Type B pancreatic cell (in vitro differentiated cells): Measurements from ENCODE around the gene UBE2G1. TPM values are rescaled to one million over a fixed set of nuclear protein-coding genes. Genes with fewer than 3 reads are reported as not detected.
A peak's percentile ranks its signal among the peaks of the same experiment; 100 is the strongest.

Experiments used
- DNase-seq: peaks from one replicate; pipeline ENCODE4 v3.0.0; 2021; ENCODE audit warnings: mixed read lengths; ENCODE audit not compliant: unreplicated experiment; ENCODE audit errors: extremely low spot score
- H3K27ac Mint-ChIP-seq: 2 replicates; pipeline ENCODE4 v1.8.0; 2021; ENCODE audit warnings: mild to moderate bottlenecking, mixed read lengths
- H3K27me3 Mint-ChIP-seq: 2 replicates; pipeline ENCODE4 v1.8.0; 2021; ENCODE audit warnings: mixed read lengths
- H3K36me3 Mint-ChIP-seq: 2 replicates; pipeline ENCODE4 v1.8.0; 2021; ENCODE audit warnings: mixed read lengths
- H3K4me1 Mint-ChIP-seq: one replicate; pipeline ENCODE4 v1.8.0; 2021; ENCODE audit warnings: mixed read lengths; ENCODE audit not compliant: unreplicated experiment
- H3K4me3 Mint-ChIP-seq: 2 replicates; pipeline ENCODE4 v1.8.0; 2021; ENCODE audit warnings: mild to moderate bottlenecking, mixed read lengths
- H3K9me3 Mint-ChIP-seq: 2 replicates; pipeline ENCODE4 v1.8.0; 2021; ENCODE audit warnings: mixed read lengths
- total RNA-seq: library from RNA; stranded (reverse); gene quantifications from 2 replicates; pipeline ENCODE4 v1.2.1, GENCODE V29; 2021; ENCODE audit warnings: low replicate concordance
- TF ChIP-seq, protein P1 (sequence below): fragments of 200-600 bp; sonication (generic); conservative IDR thresholded peaks from 2 replicates; pipeline ENCODE4 v1.5.0; 2021; ENCODE audit warnings: antibody characterized with exemption, mild to moderate bottlenecking

Gene UBE2G1
- total RNA-seq, 1 donor from 2014 or later = 77.7 TPM

DNA sequence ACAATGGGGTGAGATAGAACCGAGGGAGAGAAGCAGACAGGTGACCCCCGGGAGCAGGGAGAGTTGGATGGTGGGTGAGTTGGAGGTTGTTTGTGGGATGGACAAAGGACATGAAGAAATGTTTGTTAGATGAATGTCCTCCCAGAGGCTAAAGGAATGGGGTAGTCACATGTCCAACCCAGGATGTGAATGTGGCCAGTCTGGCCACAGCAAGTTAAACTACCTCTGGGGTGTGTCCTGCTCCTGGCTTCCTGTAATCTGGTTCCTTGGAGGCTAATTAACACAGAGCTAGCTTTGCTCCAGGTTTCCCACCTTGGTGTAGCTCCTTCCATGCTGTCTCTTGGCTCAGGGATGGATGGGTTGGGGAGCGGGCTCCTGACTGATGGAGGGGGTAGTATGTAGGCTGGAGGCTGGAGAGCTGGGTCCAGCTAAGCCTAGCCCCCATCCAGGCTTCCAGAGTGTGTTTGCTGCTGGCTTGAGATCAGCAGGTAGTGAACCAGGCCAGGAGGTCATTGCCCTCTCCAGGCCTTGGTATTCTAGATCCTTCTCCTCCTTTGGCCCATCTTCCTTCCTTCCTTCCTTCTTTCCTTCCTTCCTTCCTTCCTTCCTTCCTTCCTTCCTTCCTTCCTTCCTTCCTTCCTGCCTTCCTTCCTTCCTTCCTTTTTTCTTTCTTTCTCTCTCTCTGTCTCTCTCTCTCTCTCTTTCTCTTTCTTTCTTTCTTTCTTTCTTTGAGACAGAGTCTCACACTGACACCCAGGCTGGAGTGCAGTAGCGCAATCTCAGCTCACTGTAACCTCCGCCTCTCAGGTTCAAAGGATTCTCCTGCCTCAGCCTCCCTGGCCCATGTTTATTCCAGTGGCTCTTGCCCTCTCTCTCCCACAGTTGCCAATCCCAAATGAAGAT, 28.0 kb upstream of the UBE2G1 start:
- no peaks in the 10 kb centered on the region for H3K9me3 Mint-ChIP-seq
- H3K4me1 Mint-ChIP-seq = no peaks in the 10 kb centered on the region
- no peaks in the 10 kb centered on the region for H3K36me3 Mint-ChIP-seq
- H3K4me3 Mint-ChIP-seq = peak overlapping the region; percentile 68
- TF ChIP-seq, protein P1, sequence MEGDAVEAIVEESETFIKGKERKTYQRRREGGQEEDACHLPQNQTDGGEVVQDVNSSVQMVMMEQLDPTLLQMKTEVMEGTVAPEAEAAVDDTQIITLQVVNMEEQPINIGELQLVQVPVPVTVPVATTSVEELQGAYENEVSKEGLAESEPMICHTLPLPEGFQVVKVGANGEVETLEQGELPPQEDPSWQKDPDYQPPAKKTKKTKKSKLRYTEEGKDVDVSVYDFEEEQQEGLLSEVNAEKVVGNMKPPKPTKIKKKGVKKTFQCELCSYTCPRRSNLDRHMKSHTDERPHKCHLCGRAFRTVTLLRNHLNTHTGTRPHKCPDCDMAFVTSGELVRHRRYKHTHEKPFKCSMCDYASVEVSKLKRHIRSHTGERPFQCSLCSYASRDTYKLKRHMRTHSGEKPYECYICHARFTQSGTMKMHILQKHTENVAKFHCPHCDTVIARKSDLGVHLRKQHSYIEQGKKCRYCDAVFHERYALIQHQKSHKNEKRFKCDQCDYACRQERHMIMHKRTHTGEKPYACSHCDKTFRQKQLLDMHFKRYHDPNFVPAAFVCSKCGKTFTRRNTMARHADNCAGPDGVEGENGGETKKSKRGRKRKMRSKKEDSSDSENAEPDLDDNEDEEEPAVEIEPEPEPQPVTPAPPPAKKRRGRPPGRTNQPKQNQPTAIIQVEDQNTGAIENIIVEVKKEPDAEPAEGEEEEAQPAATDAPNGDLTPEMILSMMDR = no peak
- peak overlapping the region; percentile 95 for H3K27ac Mint-ChIP-seq
- no peak for DNase-seq
- H3K27me3 Mint-ChIP-seq = no peaks in the 10 kb centered on the region

DNA sequence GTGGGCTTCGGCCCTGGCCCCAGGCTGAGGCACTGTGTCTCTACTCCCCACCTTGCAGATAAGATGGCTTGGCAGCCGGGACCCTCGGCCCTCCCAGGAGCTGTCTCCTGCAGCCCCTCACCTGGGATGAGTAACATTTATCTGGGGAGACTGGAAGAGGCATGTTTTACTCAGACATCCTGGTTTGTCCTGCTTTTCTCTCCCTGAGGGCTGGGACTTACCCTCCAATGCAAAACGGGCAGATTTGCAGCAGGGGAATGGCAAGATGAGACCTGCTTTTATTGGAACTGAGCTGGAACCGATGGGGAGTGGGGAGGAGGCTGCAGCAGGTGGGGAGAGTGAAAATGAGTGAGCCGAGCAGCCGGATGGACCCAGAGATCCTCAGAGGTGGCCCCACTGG, 27.3 kb upstream of the UBE2G1 start:
- Mint-ChIP-seq H3K27me3 (no peaks in the 10 kb centered on the region), H3K27ac (peak overlapping the region; percentile 95), H3K4me3 (peak overlapping the region; percentile 68), H3K9me3 (no peaks in the 10 kb centered on the region), H3K36me3 (no peaks in the 10 kb centered on the region), H3K4me1 (no peaks in the 10 kb centered on the region)
- DNase-seq = no peak
- TF ChIP-seq, protein P1 = no peak

DNA sequence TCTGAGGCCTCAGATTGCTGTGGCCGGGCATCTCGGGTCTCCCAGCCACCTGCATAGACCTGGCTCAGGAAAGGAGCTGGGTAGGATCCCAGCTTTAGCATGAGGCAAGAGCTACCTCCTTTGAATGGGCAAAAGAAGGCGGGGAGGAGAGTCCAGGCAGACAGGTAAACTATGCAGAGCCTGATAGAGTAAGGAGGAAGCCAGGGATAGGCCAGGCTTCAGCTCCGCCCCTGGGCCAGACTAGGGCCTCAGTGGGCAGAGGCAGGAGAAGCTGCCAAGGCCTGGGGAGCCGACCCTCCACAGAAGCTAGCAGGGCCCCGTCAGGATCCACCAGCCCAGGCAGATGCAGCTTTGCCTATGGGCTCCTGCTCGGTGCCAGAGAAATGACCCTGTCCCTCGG, 22.6 kb upstream of the UBE2G1 start:
- no peak for DNase-seq
- Mint-ChIP-seq H3K4me3 (no peak overlapping the region), H3K36me3 (no peaks in the 10 kb centered on the region), H3K9me3 (no peaks in the 10 kb centered on the region), H3K4me1 (no peaks in the 10 kb centered on the region), H3K27me3 (no peaks in the 10 kb centered on the region), H3K27ac (peak overlapping the region; percentile 75)
- TF ChIP-seq, protein P1 = no peak

DNA sequence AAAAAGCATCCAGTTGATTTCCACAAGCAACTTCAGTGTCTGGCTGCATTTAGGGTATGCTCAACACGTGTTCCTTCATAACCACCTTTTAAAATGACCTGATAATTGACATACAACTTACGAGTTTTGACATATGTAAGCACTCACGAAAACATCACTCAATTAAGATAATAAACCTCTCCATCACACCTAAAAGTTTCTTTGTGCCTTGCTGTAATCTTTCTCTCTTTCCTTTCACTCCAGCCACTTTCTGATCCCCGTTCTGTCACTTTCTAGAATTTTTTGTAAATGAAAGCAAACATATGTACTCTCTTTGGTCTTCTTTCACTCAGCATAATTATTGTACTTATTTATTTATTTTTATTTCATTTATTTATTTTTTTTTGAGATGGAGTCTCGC, 20.7 kb upstream of the UBE2G1 start:
- Mint-ChIP-seq H3K27ac (no peak overlapping the region), H3K9me3 (no peaks in the 10 kb centered on the region), H3K4me3 (no peak overlapping the region), H3K27me3 (no peaks in the 10 kb centered on the region), H3K4me1 (no peaks in the 10 kb centered on the region), H3K36me3 (no peaks in the 10 kb centered on the region)
- TF ChIP-seq, protein P1 = no peak
- DNase-seq = no peak

DNA sequence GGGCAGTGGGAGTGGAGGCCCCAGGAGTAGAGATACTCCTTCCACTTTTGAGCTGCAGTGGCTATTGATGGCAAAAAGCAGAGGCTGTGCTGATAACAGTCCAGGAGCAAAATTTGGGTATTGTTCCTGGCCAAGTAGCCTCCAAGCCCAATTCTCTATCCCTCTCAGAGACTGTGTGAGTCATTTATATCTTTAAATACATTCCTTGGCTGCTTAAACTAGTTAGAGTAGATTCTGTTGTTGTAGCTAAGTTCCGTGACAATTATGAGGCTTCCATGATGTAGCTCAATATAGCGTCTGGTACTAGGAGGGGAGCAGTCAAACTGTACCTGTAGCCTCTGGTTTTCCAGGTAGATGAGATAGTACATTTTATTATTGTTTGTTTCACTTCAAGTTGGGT, 19.9 kb upstream of the UBE2G1 start:
- no peaks in the 10 kb centered on the region for H3K36me3 Mint-ChIP-seq
- no peaks in the 10 kb centered on the region for H3K9me3 Mint-ChIP-seq
- no peak overlapping the region for H3K4me3 Mint-ChIP-seq
- no peaks in the 10 kb centered on the region for H3K27me3 Mint-ChIP-seq
- H3K27ac Mint-ChIP-seq = peak overlapping the region; percentile 40
- DNase-seq = no peak
- no peaks in the 10 kb centered on the region for H3K4me1 Mint-ChIP-seq
- TF ChIP-seq, protein P1 = no peak
